IgD-negative memory B cell (primary cell): ENCODE data around the gene ZYG11A. TPM values are rescaled to one million over a fixed set of nuclear protein-coding genes. Genes with fewer than 3 reads are reported as not detected.

Source experiments
- H3K27ac Mint-ChIP-seq, 3 donors: one replicate each; pipeline ENCODE4 v1.8.0; 2020 to 2022; ENCODE audit warnings: mild to moderate bottlenecking in 3 of 3, mixed read lengths in 3 of 3, moderate library complexity in 1 of 3
- H3K27me3 Mint-ChIP-seq: one replicate; pipeline ENCODE4 v1.8.0; 2021; ENCODE audit warnings: mixed read lengths
- H3K36me3 Mint-ChIP-seq: one replicate; pipeline ENCODE4 v1.8.0; 2020; ENCODE audit warnings: mild to moderate bottlenecking, mixed read lengths
- H3K4me1 Mint-ChIP-seq, 3 donors: one replicate each; pipeline ENCODE4 v1.8.0; 2020 to 2022; ENCODE audit warnings: mixed read lengths in 3 of 3, mild to moderate bottlenecking in 1 of 3
- H3K4me3 Mint-ChIP-seq, 4 donors: one replicate each; pipeline ENCODE4 v1.8.0; 2020 to 2022; ENCODE audit warnings: mild to moderate bottlenecking in 4 of 4, mixed read lengths in 4 of 4, moderate library complexity in 3 of 4
- H3K9me3 Mint-ChIP-seq, 3 donors: one replicate each; pipeline ENCODE4 v1.8.0; 2020 to 2021; ENCODE audit warnings: mixed read lengths in 3 of 3, mild to moderate bottlenecking in 1 of 3
- polyA plus RNA-seq: library from polyadenylated mRNA; unstranded; fragments of 300-500 nt; fragmentation: Illumina TruSeq; gene quantifications from one replicate; pipeline ENCODE4 v1.2.3, GENCODE V29; 2021

Gene ZYG11A
- polyA plus RNA-seq, 1 donor from 2014 or later, result 0.33 TPM

GRCh38 chr1:52918201-52918600, 75.6 kb downstream of the ZYG11A start:
- H3K4me3 Mint-ChIP-seq, result no peak overlapping the region
- H3K27me3 Mint-ChIP-seq, result no peaks in the 10 kb centered on the region
- no peak overlapping the region for H3K27ac Mint-ChIP-seq
- peaks cover 17 to 21% (median 17%) of the 10 kb centered on the region in 3 donors for H3K4me1 Mint-ChIP-seq
- no peaks in the 10 kb centered on the region for H3K9me3 Mint-ChIP-seq
- H3K36me3 Mint-ChIP-seq, result no peaks in the 10 kb centered on the region

GRCh38 chr1:52919051-52919722, 76.6 kb downstream of the ZYG11A start:
- H3K4me1 Mint-ChIP-seq, result peaks cover 17 to 21% (median 17%) of the 10 kb centered on the region in 3 donors
- peak overlapping the region in 3 of 4 donors; percentile 1 to 64 (median 23) for H3K4me3 Mint-ChIP-seq
- H3K27ac Mint-ChIP-seq, result peak overlapping the region in 1 of 3 donors; percentile 18
- H3K36me3 Mint-ChIP-seq, result no peaks in the 10 kb centered on the region
- H3K9me3 Mint-ChIP-seq, result no peaks in the 10 kb centered on the region
- H3K27me3 Mint-ChIP-seq, result no peaks in the 10 kb centered on the region

GRCh38 chr1:52919723-52920483, 77.3 kb downstream of the ZYG11A start:
- peak overlapping the region in 2 of 3 donors; percentile 38 to 40 for H3K27ac Mint-ChIP-seq

GRCh38 chr1:52920791-52921291, 78.3 kb downstream of the ZYG11A start:
- Mint-ChIP-seq H3K27me3 (no peaks in the 10 kb centered on the region), H3K4me1 (peaks cover 17 to 21% (median 17%) of the 10 kb centered on the region in 3 donors), H3K27ac (peak overlapping the region in 1 of 3 donors; percentile 59), H3K36me3 (no peaks in the 10 kb centered on the region), H3K9me3 (no peaks in the 10 kb centered on the region), H3K4me3 (peak overlapping the region; percentile 64 to 92 (median 74))

More at GRCh38 chr1:52919723-52920483, 77.3 kb downstream of the ZYG11A start:
- no peaks in the 10 kb centered on the region for H3K27me3 Mint-ChIP-seq
- H3K9me3 Mint-ChIP-seq, result no peaks in the 10 kb centered on the region
- H3K4me1 Mint-ChIP-seq, result peaks cover 17 to 21% (median 17%) of the 10 kb centered on the region in 3 donors
- peak overlapping the region; percentile 39 to 80 (median 52) for H3K4me3 Mint-ChIP-seq
- no peaks in the 10 kb centered on the region for H3K36me3 Mint-ChIP-seq

GRCh38 chr1:52925571-52926005, 83.0 kb downstream of the ZYG11A start:
- Mint-ChIP-seq H3K4me1 (peaks cover 14 to 20% (median 15%) of the 10 kb centered on the region in 3 donors), H3K4me3 (peak overlapping the region in 2 of 4 donors; percentile 64 to 85), H3K27ac (no peak overlapping the region), H3K36me3 (no peaks in the 10 kb centered on the region), H3K9me3 (no peaks in the 10 kb centered on the region), H3K27me3 (no peaks in the 10 kb centered on the region)

GRCh38 chr1:52926864-52927211, 84.3 kb downstream of the ZYG11A start:
- H3K4me3 Mint-ChIP-seq, result peak overlapping the region; percentile 85 to 95 (median 90)
- no peaks in the 10 kb centered on the region for H3K27me3 Mint-ChIP-seq
- H3K9me3 Mint-ChIP-seq, result no peaks in the 10 kb centered on the region
- no peaks in the 10 kb centered on the region for H3K36me3 Mint-ChIP-seq
- H3K27ac Mint-ChIP-seq, result peak overlapping the region in 1 of 3 donors; percentile 59
- H3K4me1 Mint-ChIP-seq, result peaks cover 10 to 17% (median 11%) of the 10 kb centered on the region in 3 donors

- Mint-ChIP-seq H3K27ac (peak within 1 kb of the TSS; percentile 15 to 97 (median 93)), H3K9me3 (no peaks in the 10 kb centered on the region), H3K27me3 (no peaks in the 10 kb centered on the region), H3K4me3 (peak within 1 kb of the TSS; percentile 85 to 95 (median 90)), H3K4me1 (peaks cover 9 to 16% (median 10%) of the 10 kb centered on the region in 3 donors), H3K36me3 (no peaks in the 10 kb centered on the region)
Observed at GRCh38 chr1:52927212-52928014, 84.9 kb downstream of the ZYG11A start, which contains the start of gene SCP2. SCP2 (plus strand) TSS chr1:52927276; CDS start chr1:52927397, 121 bp downstream.

- peaks cover 9 to 15% (median 10%) of the 10 kb centered on the region in 3 donors for H3K4me1 Mint-ChIP-seq
- H3K27me3 Mint-ChIP-seq, result no peaks in the 10 kb centered on the region
- H3K27ac Mint-ChIP-seq, result peak overlapping the region; percentile 9 to 15 (median 15)
- H3K4me3 Mint-ChIP-seq, result peak overlapping the region; percentile 85 to 95 (median 90)
- H3K9me3 Mint-ChIP-seq, result no peaks in the 10 kb centered on the region
- no peaks in the 10 kb centered on the region for H3K36me3 Mint-ChIP-seq
Observed at GRCh38 chr1:52928015-52928404, 85.5 kb downstream of the ZYG11A start.

GRCh38 chr1:52929019-52929418, 86.5 kb downstream of the ZYG11A start:
- no peak overlapping the region for H3K27ac Mint-ChIP-seq
- no peaks in the 10 kb centered on the region for H3K36me3 Mint-ChIP-seq
- peaks cover 9 to 15% (median 10%) of the 10 kb centered on the region in 3 donors for H3K4me1 Mint-ChIP-seq
- peak overlapping the region in 1 of 4 donors; percentile 29 for H3K4me3 Mint-ChIP-seq
- H3K9me3 Mint-ChIP-seq, result no peaks in the 10 kb centered on the region
- H3K27me3 Mint-ChIP-seq, result no peaks in the 10 kb centered on the region

- H3K27ac Mint-ChIP-seq, result no peak overlapping the region
- H3K27me3 Mint-ChIP-seq, result no peaks in the 10 kb centered on the region
- H3K4me1 Mint-ChIP-seq, result peaks cover 2 to 14% (median 3%) of the 10 kb centered on the region in 3 donors
- H3K36me3 Mint-ChIP-seq, result peaks cover 2% of the 10 kb centered on the region
- no peak overlapping the region for H3K4me3 Mint-ChIP-seq
- no peaks in the 10 kb centered on the region for H3K9me3 Mint-ChIP-seq
Observed at GRCh38 chr1:52937433-52938182, 95.0 kb downstream of the ZYG11A start.

GRCh38 chr1:52938183-52938451, 95.6 kb downstream of the ZYG11A start:
- Mint-ChIP-seq H3K27ac (no peak overlapping the region), H3K9me3 (no peaks in the 10 kb centered on the region), H3K4me1 (peaks cover 2 to 14% (median 3%) of the 10 kb centered on the region in 3 donors), H3K36me3 (peaks cover 2% of the 10 kb centered on the region), H3K4me3 (no peak overlapping the region), H3K27me3 (no peaks in the 10 kb centered on the region)

GRCh38 chr1:52943876-52944416, 101.4 kb downstream of the ZYG11A start:
- Mint-ChIP-seq H3K9me3 (peaks cover 0 to 2% (median 0%) of the 10 kb centered on the region in 3 donors), H3K27ac (peak overlapping the region in 1 of 3 donors; percentile 64), H3K4me1 (peaks cover 0 to 6% (median 2%) of the 10 kb centered on the region in 3 donors), H3K36me3 (peaks cover 4% of the 10 kb centered on the region), H3K27me3 (no peaks in the 10 kb centered on the region), H3K4me3 (no peak overlapping the region)

GRCh38 chr1:52944566-52944965, 102.0 kb downstream of the ZYG11A start:
- Mint-ChIP-seq H3K36me3 (peaks cover 6% of the 10 kb centered on the region), H3K4me1 (peaks cover 0 to 6% (median 2%) of the 10 kb centered on the region in 3 donors), H3K4me3 (no peak overlapping the region), H3K9me3 (peaks cover 0 to 2% (median 0%) of the 10 kb centered on the region in 3 donors), H3K27me3 (no peaks in the 10 kb centered on the region), H3K27ac (no peak overlapping the region)
